ENCODE results near the gene PACSIN1.

Gene PACSIN1

GRCh38 chr6:34438705-34439104 is 27.2 kb upstream of the PACSIN1 start:
- Histone ChIP-seq H3K4me1 (ENCODE audit: insufficient read depth, low read length) (no peaks in the 10 kb centered on the region), H3K9ac (ENCODE audit: low read depth, low read length) (no peak overlapping the region), H3K9me3 (ENCODE audit: insufficient read depth, low read depth, low read length) (peaks cover 8% of the 10 kb centered on the region), H3K27ac (ENCODE audit: low read length) (no peak overlapping the region), H3K4me3 (ENCODE audit: low read length) (no peak overlapping the region), H3K27me3 (ENCODE audit: insufficient read depth, low read length) (no peaks in the 10 kb centered on the region), H3K36me3 (ENCODE audit: insufficient read depth, low read depth, low read length) (no peaks in the 10 kb centered on the region)

DNA sequence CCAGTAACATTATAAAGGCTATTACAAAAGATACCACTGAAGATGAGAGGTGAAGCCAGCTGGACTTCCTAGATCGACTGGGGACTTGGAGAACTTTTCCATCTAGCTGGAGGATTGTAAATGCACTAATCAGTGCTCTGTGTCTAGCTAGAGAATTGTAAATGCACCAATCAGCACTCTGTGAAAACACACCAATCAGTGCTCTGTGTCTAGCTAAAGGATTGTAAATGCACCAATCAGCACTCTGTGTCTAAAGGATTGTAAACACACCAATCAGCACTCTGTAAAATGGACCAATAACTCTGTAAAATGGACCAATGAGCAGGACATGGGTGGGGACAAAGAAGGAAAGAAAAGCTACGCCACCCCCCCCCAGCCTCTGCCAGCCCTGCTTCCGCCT is 26.4 kb upstream of the PACSIN1 start:
- peaks cover 8% of the 10 kb centered on the region for H3K9me3 ChIP-seq (ENCODE audit: insufficient read depth, low read depth, low read length)
- H3K4me1 ChIP-seq (ENCODE audit: insufficient read depth, low read length) = no peaks in the 10 kb centered on the region
- no peak overlapping the region for H3K27ac ChIP-seq (ENCODE audit: low read length)
- H3K9ac ChIP-seq (ENCODE audit: low read depth, low read length) = no peak overlapping the region
- H3K27me3 ChIP-seq (ENCODE audit: insufficient read depth, low read length) = no peaks in the 10 kb centered on the region
- no peaks in the 10 kb centered on the region for H3K36me3 ChIP-seq (ENCODE audit: insufficient read depth, low read depth, low read length)
- H3K4me3 ChIP-seq (ENCODE audit: low read length) = no peak overlapping the region

DNA sequence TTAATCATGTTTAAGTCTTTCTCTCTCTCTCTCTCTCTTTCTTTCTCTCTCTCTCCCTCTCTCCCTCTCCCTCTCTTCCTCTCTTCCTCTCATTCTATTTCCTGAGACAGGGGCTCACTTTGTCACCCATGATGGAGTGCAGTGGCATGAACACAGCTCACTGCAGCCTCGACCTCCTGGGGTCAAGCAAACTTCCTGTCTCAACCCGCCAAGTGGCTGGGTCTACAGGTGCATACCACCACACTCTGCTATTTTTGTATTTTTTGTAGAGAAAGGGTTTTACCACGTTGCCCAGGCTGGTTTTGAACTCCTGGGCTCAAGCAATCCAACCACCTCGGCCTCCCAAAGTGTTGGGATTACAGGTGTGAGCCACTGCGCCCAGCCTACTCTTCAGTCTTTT is 24.4 kb upstream of the PACSIN1 start:
- H3K4me1 ChIP-seq (ENCODE audit: insufficient read depth, low read length) = no peaks in the 10 kb centered on the region
- no peaks in the 10 kb centered on the region for H3K36me3 ChIP-seq (ENCODE audit: insufficient read depth, low read depth, low read length)
- no peak overlapping the region for H3K9ac ChIP-seq (ENCODE audit: low read depth, low read length)
- no peaks in the 10 kb centered on the region for H3K27me3 ChIP-seq (ENCODE audit: insufficient read depth, low read length)
- no peak overlapping the region for H3K4me3 ChIP-seq (ENCODE audit: low read length)
- H3K27ac ChIP-seq (ENCODE audit: low read length) = no peak overlapping the region
- H3K9me3 ChIP-seq (ENCODE audit: insufficient read depth, low read depth, low read length) = peaks cover 8% of the 10 kb centered on the region

DNA sequence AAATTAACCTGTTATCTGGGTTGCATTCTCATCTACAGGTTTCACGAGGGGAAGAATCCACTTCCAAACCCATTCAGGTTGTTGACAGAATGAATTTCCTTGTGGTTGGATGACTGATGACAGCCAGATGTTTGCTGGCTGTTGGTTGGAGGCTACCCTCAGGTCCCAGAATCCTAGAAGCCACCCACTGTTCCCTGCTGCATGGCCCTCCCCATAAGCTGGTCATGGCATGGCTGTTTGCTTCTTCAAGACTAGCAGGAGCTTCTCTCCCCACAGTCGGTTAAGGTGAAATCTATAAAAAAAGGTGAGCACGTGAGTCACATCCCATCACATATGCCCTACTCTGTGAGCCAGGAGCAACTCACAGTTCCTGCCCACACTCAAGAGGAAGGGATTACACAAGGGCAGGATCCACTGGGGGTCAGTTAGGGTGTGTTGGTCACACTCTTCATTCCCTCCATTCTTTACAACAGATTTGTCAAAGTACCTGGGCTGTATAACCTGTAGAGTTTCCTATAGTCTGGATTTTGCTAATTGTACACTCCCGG is 20.5 kb upstream of the PACSIN1 start:
- H3K27me3 ChIP-seq (ENCODE audit: insufficient read depth, low read length) = no peaks in the 10 kb centered on the region
- peaks cover 4% of the 10 kb centered on the region; the same call in 1 of the 2 replicates for H3K4me1 ChIP-seq (ENCODE audit: insufficient read depth, low read length)
- H3K27ac ChIP-seq (ENCODE audit: low read length) = no peak overlapping the region
- H3K9me3 ChIP-seq (ENCODE audit: insufficient read depth, low read depth, low read length) = no peaks in the 10 kb centered on the region
- H3K9ac ChIP-seq (ENCODE audit: low read depth, low read length) = no peak overlapping the region
- no peaks in the 10 kb centered on the region for H3K36me3 ChIP-seq (ENCODE audit: insufficient read depth, low read depth, low read length)
- no peak overlapping the region for H3K4me3 ChIP-seq (ENCODE audit: low read length)

GRCh38 chr6:34447386-34447785 is 18.5 kb upstream of the PACSIN1 start:
- Histone ChIP-seq H3K9ac (ENCODE audit: low read depth, low read length) (no peak overlapping the region), H3K36me3 (ENCODE audit: insufficient read depth, low read depth, low read length) (no peaks in the 10 kb centered on the region), H3K9me3 (ENCODE audit: insufficient read depth, low read depth, low read length) (no peaks in the 10 kb centered on the region), H3K4me3 (ENCODE audit: low read length) (no peak overlapping the region), H3K27me3 (ENCODE audit: insufficient read depth, low read length) (no peaks in the 10 kb centered on the region), H3K27ac (ENCODE audit: low read length) (no peak overlapping the region), H3K4me1 (ENCODE audit: insufficient read depth, low read length) (peaks cover 4% of the 10 kb centered on the region; the same call in 1 of the 2 replicates)

DNA sequence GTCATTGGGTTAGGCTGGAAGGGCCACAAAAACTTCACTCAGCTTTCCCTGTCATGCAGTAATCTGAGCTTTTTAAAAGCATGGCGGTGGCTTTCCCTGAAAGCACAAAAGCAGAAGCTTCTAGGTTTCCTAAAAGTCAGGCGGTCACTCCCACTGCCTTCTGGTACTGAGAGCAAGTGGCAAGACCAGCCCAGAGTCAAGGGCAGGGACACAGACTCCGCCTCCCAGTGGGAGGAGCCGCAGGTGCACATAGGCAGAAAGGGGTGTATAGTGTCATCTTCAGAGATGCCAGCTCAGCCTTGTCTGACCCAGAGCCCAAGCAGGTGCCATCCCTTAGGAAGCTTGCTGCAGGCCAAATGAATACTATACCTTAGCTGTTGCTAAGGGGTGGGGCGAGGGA is 18.0 kb upstream of the PACSIN1 start:
- peaks cover 4% of the 10 kb centered on the region; the same call in 1 of the 2 replicates for H3K4me1 ChIP-seq (ENCODE audit: insufficient read depth, low read length)
- H3K36me3 ChIP-seq (ENCODE audit: insufficient read depth, low read depth, low read length) = no peaks in the 10 kb centered on the region
- no peak overlapping the region for H3K27ac ChIP-seq (ENCODE audit: low read length)
- H3K4me3 ChIP-seq (ENCODE audit: low read length) = no peak overlapping the region
- H3K9ac ChIP-seq (ENCODE audit: low read depth, low read length) = no peak overlapping the region
- H3K9me3 ChIP-seq (ENCODE audit: insufficient read depth, low read depth, low read length) = no peaks in the 10 kb centered on the region
- no peaks in the 10 kb centered on the region for H3K27me3 ChIP-seq (ENCODE audit: insufficient read depth, low read length)

GRCh38 chr6:34451192-34451591 is 14.7 kb upstream of the PACSIN1 start:
- H3K27me3 ChIP-seq (ENCODE audit: insufficient read depth, low read length) = no peaks in the 10 kb centered on the region
- no peak overlapping the region for H3K9ac ChIP-seq (ENCODE audit: low read depth, low read length)
- H3K27ac ChIP-seq (ENCODE audit: low read length) = no peak overlapping the region
- no peak overlapping the region for H3K4me3 ChIP-seq (ENCODE audit: low read length)
- peaks cover 4% of the 10 kb centered on the region; the same call in 1 of the 2 replicates for H3K4me1 ChIP-seq (ENCODE audit: insufficient read depth, low read length)
- no peaks in the 10 kb centered on the region for H3K36me3 ChIP-seq (ENCODE audit: insufficient read depth, low read depth, low read length)
- H3K9me3 ChIP-seq (ENCODE audit: insufficient read depth, low read depth, low read length) = no peaks in the 10 kb centered on the region

GRCh38 chr6:34455831-34456230 is 10.0 kb upstream of the PACSIN1 start:
- H3K27me3 ChIP-seq (ENCODE audit: insufficient read depth, low read length) = no peaks in the 10 kb centered on the region
- no peaks in the 10 kb centered on the region for H3K4me1 ChIP-seq (ENCODE audit: insufficient read depth, low read length)
- no peak overlapping the region for H3K4me3 ChIP-seq (ENCODE audit: low read length)
- no peak overlapping the region for H3K9ac ChIP-seq (ENCODE audit: low read depth, low read length)
- no peak overlapping the region for H3K27ac ChIP-seq (ENCODE audit: low read length)
- H3K9me3 ChIP-seq (ENCODE audit: insufficient read depth, low read depth, low read length) = no peaks in the 10 kb centered on the region
- H3K36me3 ChIP-seq (ENCODE audit: insufficient read depth, low read depth, low read length) = no peaks in the 10 kb centered on the region

DNA sequence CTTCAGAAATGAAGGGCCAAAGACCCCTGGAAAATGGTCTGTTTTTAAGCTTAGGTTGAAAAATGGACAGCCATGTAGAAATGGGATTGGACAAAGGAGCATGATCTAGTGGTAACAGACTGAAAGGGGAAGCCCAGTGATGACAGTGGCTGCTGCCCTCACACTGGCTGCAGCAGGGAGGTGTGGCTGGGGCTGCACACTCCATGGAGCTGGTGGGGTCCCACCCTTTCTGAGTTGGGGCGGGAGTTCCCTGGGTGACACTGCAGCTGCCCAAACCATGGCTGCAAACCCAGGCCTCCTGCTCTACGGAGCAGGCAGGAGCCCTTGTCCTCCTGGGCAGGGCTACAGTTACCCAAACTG is 8.5 kb upstream of the PACSIN1 start:
- H3K27ac ChIP-seq (ENCODE audit: low read length) = no peak overlapping the region
- H3K36me3 ChIP-seq (ENCODE audit: insufficient read depth, low read depth, low read length) = no peaks in the 10 kb centered on the region
- H3K4me3 ChIP-seq (ENCODE audit: low read length) = no peak overlapping the region
- no peaks in the 10 kb centered on the region for H3K9me3 ChIP-seq (ENCODE audit: insufficient read depth, low read depth, low read length)
- no peaks in the 10 kb centered on the region for H3K4me1 ChIP-seq (ENCODE audit: insufficient read depth, low read length)
- H3K27me3 ChIP-seq (ENCODE audit: insufficient read depth, low read length) = no peaks in the 10 kb centered on the region
- H3K9ac ChIP-seq (ENCODE audit: low read depth, low read length) = no peak overlapping the region

- Histone ChIP-seq H3K4me3 (ENCODE audit: low read length) (no peak overlapping the region), H3K27me3 (ENCODE audit: insufficient read depth, low read length) (no peaks in the 10 kb centered on the region), H3K27ac (ENCODE audit: low read length) (no peak overlapping the region), H3K4me1 (ENCODE audit: insufficient read depth, low read length) (no peaks in the 10 kb centered on the region), H3K9ac (ENCODE audit: low read depth, low read length) (no peak overlapping the region), H3K9me3 (ENCODE audit: insufficient read depth, low read depth, low read length) (no peaks in the 10 kb centered on the region), H3K36me3 (ENCODE audit: insufficient read depth, low read depth, low read length) (no peaks in the 10 kb centered on the region)
Measured at GRCh38 chr6:34457742-34458735, 7.8 kb upstream of the PACSIN1 start.

DNA sequence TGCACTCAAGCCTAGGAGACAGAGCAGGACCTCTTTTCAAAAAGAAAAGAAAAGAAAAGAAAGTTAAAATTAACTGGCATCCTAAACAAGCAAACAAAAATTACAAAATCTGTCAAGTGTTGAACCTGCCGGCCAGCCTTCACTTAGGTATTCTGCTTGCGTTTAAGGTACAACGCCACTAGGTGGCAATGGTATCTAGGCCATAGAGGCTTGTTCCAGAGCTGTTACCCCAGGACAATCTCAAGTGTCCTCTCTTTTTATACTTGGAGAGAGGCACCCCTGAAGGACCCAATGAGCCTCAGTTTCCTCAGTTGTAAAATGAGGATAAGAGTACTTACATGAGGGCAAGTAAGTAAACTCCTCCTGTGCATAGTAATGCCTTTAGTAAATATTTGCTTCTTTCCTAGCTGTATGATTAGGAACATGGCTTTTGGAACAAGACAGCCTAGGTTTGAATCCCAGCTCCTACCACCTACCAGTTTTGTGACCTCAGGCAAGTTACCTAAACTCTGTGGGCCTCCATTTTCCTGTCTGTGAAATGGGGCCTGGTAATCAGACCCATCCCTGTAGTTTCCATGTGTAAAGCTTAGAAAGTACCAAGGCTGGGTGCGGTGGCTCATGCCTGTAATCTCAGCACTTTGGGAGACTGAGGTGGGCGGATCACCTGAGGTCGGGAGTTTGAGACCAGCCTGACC is 5.8 kb upstream of the PACSIN1 start:
- Histone ChIP-seq H3K4me1 (ENCODE audit: insufficient read depth, low read length) (no peaks in the 10 kb centered on the region), H3K4me3 (ENCODE audit: low read length) (no peak overlapping the region), H3K36me3 (ENCODE audit: insufficient read depth, low read depth, low read length) (no peaks in the 10 kb centered on the region), H3K27ac (ENCODE audit: low read length) (no peak overlapping the region), H3K9ac (ENCODE audit: low read depth, low read length) (no peak overlapping the region), H3K27me3 (ENCODE audit: insufficient read depth, low read length) (peaks cover 3% of the 10 kb centered on the region), H3K9me3 (ENCODE audit: insufficient read depth, low read depth, low read length) (no peaks in the 10 kb centered on the region)

Data from iPS-20b (cell line).